CD14-positive monocyte (primary cell): ENCODE data around the gene ZBTB47. TPM values are rescaled to one million over a fixed set of nuclear protein-coding genes. Genes with fewer than 3 reads are reported as not detected.

Source experiments
- DNase-seq, 3 donors: peaks; one replicate each; pipeline ENCODE4 v3.0.0-alpha.2; 2011 to 2022
- H2AFZ ChIP-seq: 2 replicates; pipeline ENCODE4 v1.6.0; 2012; ENCODE audit warnings: mild to moderate bottlenecking, low read depth, low read length, inconsistent platforms; ENCODE audit not compliant: insufficient read depth, poor library complexity, severe bottlenecking
- H3K27ac ChIP-seq, 2 donors: 1 replicate in 1 of 2; 2 replicates in 1 of 2; pipeline ENCODE4 v1.5.1; 2012 to 2013; ENCODE audit warnings: low read length in 2 of 2, control low read depth in 1 of 2, inconsistent platforms in 1 of 2, low read depth in 1 of 2, mild to moderate bottlenecking in 1 of 2
- H3K27me3 ChIP-seq, 2 donors: one replicate each; pipeline versions ENCODE4 v1.6.0 to v1.6.1; 2011 to 2013; ENCODE audit warnings: low read length in 2 of 2; ENCODE audit not compliant: control insufficient read depth in 2 of 2, insufficient read depth in 2 of 2
- H3K36me3 ChIP-seq, 2 donors: replicated peaks in 1 of 2; 1 replicate in 1 of 2; 2 replicates in 1 of 2; pipeline versions ENCODE4 v1.5.1 to v1.6.1; 2012 to 2013; ENCODE audit warnings: low read length in 2 of 2, control low read depth in 1 of 2, inconsistent platforms in 1 of 2, mild to moderate bottlenecking in 1 of 2; ENCODE audit not compliant: insufficient read depth in 2 of 2, control insufficient read depth in 1 of 2
- H3K4me1 ChIP-seq, 2 donors: 1 replicate in 1 of 2; 2 replicates in 1 of 2; pipeline versions ENCODE4 v1.5.1 to v1.6.1; 2012 to 2013; ENCODE audit warnings: low read length in 2 of 2, control low read depth in 1 of 2, inconsistent platforms in 1 of 2, mild to moderate bottlenecking in 1 of 2, moderate library complexity in 1 of 2; ENCODE audit not compliant: insufficient read depth in 2 of 2, control insufficient read depth in 1 of 2
- H3K4me2 ChIP-seq: replicated peaks from 2 replicates; pipeline ENCODE3; 2012; ENCODE audit warnings: low read length, moderate library complexity, mild to moderate bottlenecking; ENCODE audit not compliant: poor library complexity, severe bottlenecking; ENCODE audit errors: extremely low read depth
- H3K4me3 ChIP-seq, 3 experiments: fragments of 200-600 bp in 1 of 3; sonication (generic) in 1 of 3; replicated peaks in 1 of 3; 1 replicate in 2 of 3; 2 replicates in 1 of 3; pipeline ENCODE4 v1.5.1; 2011 to 2013; ENCODE audit warnings: low read length in 3 of 3, mild to moderate bottlenecking in 3 of 3, control low read depth in 2 of 3, low read depth in 2 of 3, inconsistent platforms in 1 of 3, moderate library complexity in 1 of 3
- H3K79me2 ChIP-seq: 2 replicates; pipeline ENCODE4 v1.6.0; 2012; ENCODE audit warnings: mild to moderate bottlenecking, control low read depth, inconsistent platforms, low read length, moderate library complexity; ENCODE audit not compliant: insufficient read depth
- H3K9ac ChIP-seq: 2 replicates; pipeline ENCODE4 v1.6.0; 2017; ENCODE audit warnings: low read length, mild to moderate bottlenecking; ENCODE audit not compliant: insufficient read depth, poor library complexity, severe bottlenecking
- H3K9me3 ChIP-seq, 2 donors: replicated peaks in 1 of 2; 1 replicate in 1 of 2; 2 replicates in 1 of 2; pipeline versions ENCODE4 v1.5.1 to v1.6.1; 2012 to 2013; ENCODE audit warnings: low read length in 2 of 2, control low read depth in 1 of 2; ENCODE audit not compliant: control insufficient read depth in 1 of 2, insufficient read depth in 1 of 2
- H4K20me1 ChIP-seq: 2 replicates; pipeline ENCODE4 v1.6.0; 2012; ENCODE audit warnings: mild to moderate bottlenecking, low read length, control low read depth, moderate library complexity; ENCODE audit not compliant: insufficient read depth
- H3K27ac Mint-ChIP-seq, 7 donors: one replicate each; pipeline ENCODE4 v1.8.0; 2020; ENCODE audit warnings: mild to moderate bottlenecking in 7 of 7, mixed read lengths in 7 of 7, moderate library complexity in 6 of 7, inconsistent platforms in 2 of 7
- H3K27me3 Mint-ChIP-seq, 3 donors: one replicate each; pipeline ENCODE4 v1.8.0; 2021 to 2022; ENCODE audit warnings: low read depth in 3 of 3, mild to moderate bottlenecking in 3 of 3, mixed read lengths in 3 of 3, moderate library complexity in 3 of 3, inconsistent platforms in 1 of 3
- H3K36me3 Mint-ChIP-seq, 2 donors: one replicate each; pipeline ENCODE4 v1.8.0; 2020; ENCODE audit warnings: mixed read lengths in 2 of 2, inconsistent platforms in 1 of 2, mild to moderate bottlenecking in 1 of 2
- H3K4me1 Mint-ChIP-seq: one replicate; pipeline ENCODE4 v1.8.0; 2020; ENCODE audit warnings: mild to moderate bottlenecking, mixed read lengths
- H3K4me3 Mint-ChIP-seq, 2 donors: one replicate each; pipeline ENCODE4 v1.8.0; 2020; ENCODE audit warnings: mild to moderate bottlenecking in 2 of 2, mixed read lengths in 2 of 2, moderate library complexity in 1 of 2
- H3K9me3 Mint-ChIP-seq, 7 donors: one replicate each; pipeline ENCODE4 v1.8.0; 2020 to 2022; ENCODE audit warnings: mixed read lengths in 7 of 7, mild to moderate bottlenecking in 6 of 7, moderate library complexity in 6 of 7, inconsistent platforms in 2 of 7
- CTCF ChIP-seq: fragments of 200-600 bp; IDR thresholded peaks from one replicate; pipeline ENCODE4 v1.8.0; 2022; ENCODE audit warnings: antibody characterized with exemption, mild to moderate bottlenecking
- WGBS: methylation state at CpG from one replicate; pipeline ENCODE4 v1.1.5; 2013; ENCODE audit warnings: missing lambda C conversion rate; ENCODE audit not compliant: insufficient coverage; 5-methylcytosine and 5-hydroxymethylcytosine counted together
- intact Hi-C, 2 donors: fragments of 100-400 bp; cut with micrococcal nuclease; formaldehyde crosslinking; loops; one replicate each; pipeline versions ENCODE4 v1.15.0 to v1.15.1; 2023
- polyA plus RNA-seq, 3 donors: library from polyadenylated mRNA; depleted of rRNA in 1 of 3; unstranded in 2 of 3; stranded (reverse) in 1 of 3; fragments of 300-500 nt in 2 of 3; fragments of >200 nt in 1 of 3; fragmentation: Illumina TruSeq in 2 of 3; gene quantifications; 1 replicate in 2 of 3; 2 replicates in 1 of 3; pipeline ENCODE4 v1.2.3, GENCODE V29; 2012 to 2021

Gene ZBTB47
- polyA plus RNA-seq, 3 donors = 0.35 to 9.8 (median 0.41) TPM

DNA sequence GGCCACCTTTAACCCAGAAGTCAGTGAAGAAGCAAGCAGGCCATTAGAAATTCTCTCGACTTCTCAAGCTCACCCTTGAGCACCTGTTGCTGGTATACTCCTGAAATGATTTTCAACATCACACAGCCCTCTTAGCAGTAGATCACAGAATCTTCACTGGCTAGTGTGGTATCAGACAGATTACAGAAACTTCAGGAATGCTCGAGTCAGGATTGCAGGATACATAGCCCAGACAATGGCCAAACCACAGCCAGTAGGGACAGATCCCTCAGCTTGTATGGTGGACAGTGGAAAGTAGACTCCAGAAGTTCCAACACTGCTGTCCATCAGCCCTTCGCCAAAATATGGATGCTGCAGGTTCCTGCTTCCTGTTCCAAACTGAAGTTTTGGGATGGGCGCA lies 27.3 kb downstream of the ZBTB47 start:
- Histone ChIP-seq H3K4me1 (peaks cover 0 to 4% of the 10 kb centered on the region in 2 donors), H3K27ac (no peak overlapping the region), H3K9me3 (peaks cover 6 to 7% of the 10 kb centered on the region in 2 donors), H3K4me3 (no peak overlapping the region), H3K36me3 (no peaks in the 10 kb centered on the region), H3K4me2 (no peak overlapping the region), H4K20me1 (no peaks in the 10 kb centered on the region), H3K27me3 (peaks cover 0 to 16% of the 10 kb centered on the region in 2 donors), H2AFZ (no peak overlapping the region), H3K9ac (no peak overlapping the region), H3K79me2 (no peaks in the 10 kb centered on the region)
- H3K36me3 Mint-ChIP-seq = no peaks in the 10 kb centered on the region
- intact Hi-C loops = no loop called here
- no peak for DNase-seq
- peaks cover 2 to 18% (median 7%) of the 10 kb centered on the region in 7 donors for H3K9me3 Mint-ChIP-seq
- peaks cover 16 to 24% (median 18%) of the 10 kb centered on the region in 3 donors for H3K27me3 Mint-ChIP-seq
- no peak overlapping the region for H3K4me3 Mint-ChIP-seq
- no peak for TF ChIP-seq CTCF
- H3K4me1 Mint-ChIP-seq = peaks cover 6% of the 10 kb centered on the region
- WGBS = 92% methylated on average over 2 of the region's 4 CpGs
- no peak overlapping the region for H3K27ac Mint-ChIP-seq

- WGBS = 85% methylated on average over 4 of the region's 10 CpGs
- intact Hi-C loops = no loop called here
- Histone ChIP-seq H3K4me3 (no peak overlapping the region), H3K79me2 (no peaks in the 10 kb centered on the region), H3K27ac (no peak overlapping the region), H3K36me3 (no peaks in the 10 kb centered on the region), H4K20me1 (no peaks in the 10 kb centered on the region), H3K27me3 (peaks cover 0 to 22% of the 10 kb centered on the region in 2 donors), H3K4me2 (no peak overlapping the region), H2AFZ (no peak overlapping the region), H3K9ac (no peak overlapping the region), H3K4me1 (peaks cover 0 to 4% of the 10 kb centered on the region in 2 donors), H3K9me3 (peaks cover 3 to 5% of the 10 kb centered on the region in 2 donors)
- H3K27me3 Mint-ChIP-seq = peaks cover 23 to 30% (median 24%) of the 10 kb centered on the region in 3 donors
- no peak overlapping the region for H3K4me3 Mint-ChIP-seq
- H3K9me3 Mint-ChIP-seq = peaks cover 0 to 13% (median 7%) of the 10 kb centered on the region in 7 donors
- no peaks in the 10 kb centered on the region for H3K36me3 Mint-ChIP-seq
- DNase-seq = no peak
- no peak overlapping the region for H3K27ac Mint-ChIP-seq
- peaks cover 11% of the 10 kb centered on the region for H3K4me1 Mint-ChIP-seq
- no peak for TF ChIP-seq CTCF
Observed at GRCh38 chr3:42681361-42682038, 28.0 kb downstream of the ZBTB47 start.
